ENCODE measurements around the gene EDEM1. TPM values are rescaled to one million over a fixed set of nuclear protein-coding genes. Genes with fewer than 3 reads are reported as not detected.
"Not testable (repeated sequence)": the region's sequence is repeated elsewhere in the genome, so short reads cannot be mapped to it uniquely, and the experiment has no call there.

Gene EDEM1
- polyA plus RNA-seq, 1 donor = 9.7 TPM

- no peak for DNase-seq (ENCODE audit: low read depth)
Measured at GRCh38 chr3:5172018-5172417, 15.5 kb upstream of the EDEM1 start.

GRCh38 chr3:5179036-5179435 is 8.5 kb upstream of the EDEM1 start:
- not testable (repeated sequence) for DNase-seq (ENCODE audit: low read depth)

- no peak for DNase-seq (ENCODE audit: low read depth)
Measured at GRCh38 chr3:5181469-5182141, 5.9 kb upstream of the EDEM1 start.

GRCh38 chr3:5183714-5184113 is 3.8 kb upstream of the EDEM1 start:
- DNase-seq (ENCODE audit: low read depth) = not testable (repeated sequence)

GRCh38 chr3:5184499-5184898 is 3.0 kb upstream of the EDEM1 start:
- DNase-seq (ENCODE audit: low read depth) = no peak

- DNase-seq (ENCODE audit: low read depth) = no peak
Measured at GRCh38 chr3:5185093-5185673, 2.3 kb upstream of the EDEM1 start.

GRCh38 chr3:5186089-5186857 is 1.2 kb upstream of the EDEM1 start:
- no peak for DNase-seq (ENCODE audit: low read depth)

- no peak for DNase-seq (ENCODE audit: low read depth)
Measured at GRCh38 chr3:5186858-5187155, 700 bp upstream of the EDEM1 start.

GRCh38 chr3:5187920-5188418 is 462 bp downstream of the EDEM1 start:
- no peak for DNase-seq (ENCODE audit: low read depth)

- DNase-seq (ENCODE audit: low read depth) = no peak
Measured at GRCh38 chr3:5188419-5189221, 1.1 kb downstream of the EDEM1 start.

GRCh38 chr3:5190147-5190791 is 2.8 kb downstream of the EDEM1 start:
- DNase-seq (ENCODE audit: low read depth) = no peak

GRCh38 chr3:5191555-5192304 is 4.2 kb downstream of the EDEM1 start:
- DNase-seq (ENCODE audit: low read depth) = no peak

GRCh38 chr3:5192571-5193365 is 5.3 kb downstream of the EDEM1 start:
- no peak for DNase-seq (ENCODE audit: low read depth)

- DNase-seq (ENCODE audit: low read depth) = no peak
Measured at GRCh38 chr3:5194341-5194740, 6.8 kb downstream of the EDEM1 start.

GRCh38 chr3:5194801-5195509 is 7.4 kb downstream of the EDEM1 start:
- no peak for DNase-seq (ENCODE audit: low read depth)

GRCh38 chr3:5195605-5196004 is 8.1 kb downstream of the EDEM1 start:
- no peak for DNase-seq (ENCODE audit: low read depth)

GRCh38 chr3:5197022-5197421 is 9.5 kb downstream of the EDEM1 start:
- DNase-seq (ENCODE audit: low read depth) = no peak

- DNase-seq (ENCODE audit: low read depth) = no peak
Measured at GRCh38 chr3:5197470-5198312, 10.2 kb downstream of the EDEM1 start.

GRCh38 chr3:5198313-5198677 is 10.8 kb downstream of the EDEM1 start:
- DNase-seq (ENCODE audit: low read depth) = no peak
